Pericardium fibroblast (primary cell): ENCODE data around the gene HEXA. TPM values are rescaled to one million over a fixed set of nuclear protein-coding genes. Genes with fewer than 3 reads are reported as not detected.

Experiments used
- total RNA-seq: library from RNA; depleted of rRNA; stranded (reverse); fragments of >200 nt; gene quantifications from 2 replicates; pipeline ENCODE4 v1.2.3, GENCODE V29; 2015

The HEXA gene
- total RNA-seq: 117 and 147 TPM in 2 replicates

DNA sequence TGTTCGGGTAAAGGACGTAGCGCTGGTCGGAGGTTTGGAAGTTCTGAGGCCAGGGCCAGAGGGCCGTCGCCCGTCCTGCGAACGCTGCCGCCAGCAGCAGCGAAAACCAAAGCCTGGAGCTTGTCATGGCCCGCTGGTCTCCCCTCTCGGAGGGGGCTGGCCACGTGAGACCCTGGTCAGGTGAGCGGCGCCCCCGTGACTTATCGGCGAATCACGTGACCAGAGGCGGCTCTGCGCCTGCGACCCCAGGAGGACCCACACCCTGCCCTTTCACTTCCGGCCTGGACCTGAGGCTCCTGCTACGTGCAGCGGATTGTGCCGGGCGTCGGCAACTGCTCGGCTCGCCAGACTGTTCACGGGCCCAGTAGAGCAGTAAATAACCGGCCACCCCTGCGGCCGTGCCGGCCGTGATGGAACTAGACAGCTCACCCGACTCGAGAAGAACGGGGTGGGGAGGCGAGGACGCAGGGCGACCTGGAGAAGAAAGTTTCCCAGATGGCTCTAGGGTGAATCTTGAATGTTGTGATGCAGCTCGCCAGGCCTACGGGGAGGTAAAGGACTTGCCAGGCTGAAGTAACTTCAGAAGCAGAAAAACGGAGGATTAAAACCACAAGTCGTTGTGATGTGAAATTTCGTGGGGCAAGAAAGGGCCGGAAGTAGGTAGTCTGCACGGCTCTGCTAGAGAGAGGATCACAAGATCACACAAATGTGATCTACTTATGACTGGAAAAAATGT, at the start of gene HEXA:
TSS of gene HEXA (minus strand) at position 169 of the 736 bp plus-strand sequence. CDS start at position 127, 42 bp downstream.

DNA sequence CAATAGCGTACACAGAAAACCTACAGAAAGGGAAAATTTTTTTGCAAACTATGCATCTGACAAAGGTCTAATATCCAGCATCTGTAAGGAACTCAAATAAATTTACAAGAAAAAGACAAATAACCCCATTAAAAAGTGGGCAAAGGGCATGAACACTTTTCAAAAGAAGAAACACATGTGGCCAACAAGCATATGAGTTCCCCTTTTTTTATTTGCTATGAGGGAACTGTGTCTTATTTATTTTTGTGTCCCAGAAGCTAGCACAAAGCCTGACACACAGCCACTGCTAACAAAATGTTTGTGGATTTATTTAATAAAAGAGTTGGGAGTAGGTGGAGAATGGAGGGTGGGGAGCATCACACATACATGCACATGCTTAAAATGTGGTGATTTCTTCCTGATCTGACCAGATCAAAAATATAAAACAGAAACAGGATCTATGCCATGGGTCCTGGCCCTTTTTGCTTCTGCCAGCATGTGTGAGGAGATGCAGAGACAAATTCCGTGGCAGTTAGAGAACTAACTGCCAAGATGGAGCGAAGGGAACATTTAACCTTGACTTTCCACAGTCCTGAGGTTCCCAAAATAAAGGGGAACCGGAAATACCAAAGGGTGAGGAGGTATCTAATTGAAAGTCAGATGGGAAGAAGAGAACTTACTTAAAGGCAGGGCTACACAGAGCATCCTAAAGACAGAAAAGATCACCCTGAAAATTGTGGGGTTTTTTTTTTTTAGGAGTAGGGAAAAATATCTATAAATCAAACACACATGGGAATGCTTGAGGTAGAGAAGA, 22.2 kb upstream of the HEXA start, which contains the start of gene TMEM202:
TSS of gene TMEM202 (plus strand) at position 510 of the 793 bp plus-strand sequence. CDS start at position 532, 22 bp downstream.

DNA sequence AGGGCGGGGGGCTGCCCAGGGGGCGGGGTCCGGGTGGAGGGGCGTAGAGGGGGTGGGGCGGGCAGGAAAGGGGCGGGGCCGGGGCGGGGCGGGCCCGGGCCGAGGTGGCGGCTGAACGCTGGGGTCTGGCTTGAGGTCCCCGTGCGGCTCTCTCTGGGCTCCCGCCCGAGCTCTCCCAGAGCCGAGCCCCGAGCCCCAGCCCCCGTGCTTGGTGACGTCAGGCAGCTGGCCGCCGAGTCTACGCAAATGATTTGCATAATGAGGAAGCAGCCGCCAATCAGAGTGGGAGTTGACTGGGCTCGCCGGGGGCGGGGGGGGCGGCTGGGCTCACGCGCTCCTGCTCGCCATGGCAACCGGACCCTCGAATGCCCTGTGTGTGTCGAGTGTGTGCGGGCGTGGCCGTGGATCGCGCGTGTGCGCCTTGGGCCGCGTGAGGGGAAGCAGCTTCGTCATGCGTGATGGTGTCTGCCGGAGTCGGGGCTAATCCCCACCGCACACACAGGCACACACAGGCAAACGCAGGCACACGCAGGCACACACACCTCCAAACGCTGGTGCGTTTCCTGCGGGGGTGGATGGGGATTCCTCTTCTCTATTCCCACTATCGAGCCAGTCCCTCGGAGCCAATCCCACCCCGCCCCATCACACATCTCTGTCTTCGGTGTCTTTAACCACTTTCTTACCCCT, 55.7 kb downstream of the HEXA start, which contains the start of gene CELF6:
TSS of gene CELF6 (minus strand) at position 173 of the 687 bp plus-strand sequence. CDS start 283 bp downstream, outside the sequence.

Other genes starting within 250 kb of the HEXA start
- gene GRAMD2A, start 178.2 kb downstream of the HEXA start, total RNA-seq: 0.12 and 0.26 TPM in 2 replicates
- 538 and 967 TPM in 2 replicates for gene PKM, start 144.8 kb downstream of the HEXA start, total RNA-seq
- 23.3 and 39.4 TPM in 2 replicates for gene PARP6, start 103.5 kb downstream of the HEXA start, total RNA-seq
- gene CELF6, start 55.9 kb downstream of the HEXA start, total RNA-seq: 0.23 and 0.43 TPM in 2 replicates
- gene TMEM202, start 22.3 kb upstream of the HEXA start, total RNA-seq: not detected in 2 replicates
- gene ARIH1, start 98.3 kb upstream of the HEXA start, total RNA-seq: 26.3 and 34.9 TPM in 2 replicates